ENCODE measurements around the gene MEIOSIN. TPM values are rescaled to one million over a fixed set of nuclear protein-coding genes. Genes with fewer than 3 reads are reported as not detected.

Gene MEIOSIN
- total RNA-seq, 4 donors from 2014 or later: not detected

- DNase-seq: peak; percentile 73 to 93 (median 86)
- no peak for TF ChIP-seq POLR2A (IDR thresholded peaks at IDR 0.05)
- TF ChIP-seq CTCF (IDR thresholded peaks at IDR 0.05): peak; percentile 71 to 89 (median 78)
- H3K27me3 ChIP-seq: no peaks in the 10 kb centered on the region
Observed at GRCh38 chr19:45693106-45693788, 40.0 kb upstream of the MEIOSIN start.

DNA sequence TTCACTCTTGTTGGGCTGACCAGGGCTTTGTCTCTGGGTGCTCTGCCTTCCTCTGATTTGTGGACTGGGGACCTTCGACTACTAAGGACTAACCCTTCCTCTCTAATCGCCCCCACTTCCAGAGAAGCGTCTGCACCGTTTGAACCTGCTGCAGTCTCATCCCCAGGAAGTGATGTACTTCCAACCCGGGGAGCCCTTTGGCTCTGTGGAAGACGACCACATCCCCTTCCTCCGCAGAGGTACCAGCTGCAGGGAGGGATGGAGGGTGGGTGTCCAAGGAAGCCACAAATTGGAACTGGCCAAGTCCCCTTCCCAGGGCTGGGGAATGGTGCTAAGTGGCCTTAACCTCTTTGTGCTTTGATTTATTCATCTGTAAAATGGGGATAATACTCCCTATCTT, 31.6 kb upstream of the MEIOSIN start:
- Histone ChIP-seq H3K4me3 (no peak overlapping the region), H3K4me1 (no peaks in the 10 kb centered on the region), H3K27ac (no peak overlapping the region), H3K27me3 (no peaks in the 10 kb centered on the region), H3K36me3 (peaks cover 0 to 29% (median 0%) of the 10 kb centered on the region in 3 donors), H3K9me3 (no peaks in the 10 kb centered on the region)
- no peak for DNase-seq
- TF ChIP-seq POLR2A (IDR thresholded peaks at IDR 0.05) (no peak), CTCF (IDR thresholded peaks at IDR 0.05) (no peak)

More at GRCh38 chr19:45693106-45693788, 40.0 kb upstream of the MEIOSIN start:
- Histone ChIP-seq H3K9me3 (no peaks in the 10 kb centered on the region), H3K4me3 (peak overlapping the region; percentile 67 to 84 (median 72)), H3K27ac (peak overlapping the region; percentile 86 to 92 (median 88)), H3K36me3 (peaks cover 0 to 29% (median 0%) of the 10 kb centered on the region in 3 donors), H3K4me1 (peaks cover 0 to 9% (median 5%) of the 10 kb centered on the region in 4 donors)

- Histone ChIP-seq H3K4me1 (no peaks in the 10 kb centered on the region), H3K36me3 (peaks cover 0 to 21% (median 0%) of the 10 kb centered on the region in 3 donors), H3K27me3 (no peaks in the 10 kb centered on the region), H3K4me3 (no peak overlapping the region), H3K9me3 (no peaks in the 10 kb centered on the region), H3K27ac (no peak overlapping the region)
- DNase-seq: no peak
- no peak for TF ChIP-seq CTCF (IDR thresholded peaks at IDR 0.05)
- no peak for TF ChIP-seq POLR2A (IDR thresholded peaks at IDR 0.05)
Observed at GRCh38 chr19:45705115-45705514, 28.1 kb upstream of the MEIOSIN start.

DNA sequence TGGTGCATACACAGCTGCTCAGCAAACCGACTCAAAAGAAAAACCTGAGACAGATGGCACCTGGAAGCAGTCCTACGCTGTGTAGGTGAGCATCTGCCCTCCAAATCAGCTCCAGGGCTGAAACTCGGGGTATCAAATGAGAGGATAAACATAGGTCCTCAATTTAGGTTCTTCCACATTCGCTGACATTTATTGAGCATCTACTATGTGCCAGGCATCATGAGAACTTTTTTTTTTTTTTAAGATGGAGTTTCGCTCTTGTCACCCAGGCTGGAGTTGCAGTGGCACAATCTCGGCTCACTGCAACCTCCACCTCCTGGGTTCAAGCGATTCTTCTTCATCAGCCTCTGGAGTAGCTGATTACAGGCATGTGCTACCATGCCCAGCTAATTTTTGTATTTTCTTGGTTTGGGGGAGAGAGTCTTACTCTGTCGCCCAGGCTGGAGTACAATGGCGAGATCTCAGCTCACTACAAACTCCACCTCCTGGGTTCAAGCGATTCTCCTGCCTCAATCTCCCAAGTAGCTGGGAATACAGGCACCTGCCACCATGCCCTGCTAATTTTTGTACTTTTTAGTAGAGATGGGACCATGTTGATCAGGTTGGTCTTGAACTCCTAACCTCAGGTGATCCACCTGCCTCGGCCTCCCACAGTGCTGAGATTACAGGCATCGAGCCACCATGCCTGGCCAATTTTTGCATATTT, 27.4 kb upstream of the MEIOSIN start:
- no peaks in the 10 kb centered on the region for H3K27me3 ChIP-seq
- H3K9me3 ChIP-seq: no peaks in the 10 kb centered on the region
- no peak for DNase-seq
- TF ChIP-seq CTCF (IDR thresholded peaks at IDR 0.05): no peak
- TF ChIP-seq POLR2A (IDR thresholded peaks at IDR 0.05): no peak
- H3K27ac ChIP-seq: peak overlapping the region in 1 of 4 donors; percentile 63
- no peak overlapping the region for H3K4me3 ChIP-seq
- no peaks in the 10 kb centered on the region for H3K4me1 ChIP-seq
- H3K36me3 ChIP-seq: peaks cover 0 to 21% (median 0%) of the 10 kb centered on the region in 3 donors

DNA sequence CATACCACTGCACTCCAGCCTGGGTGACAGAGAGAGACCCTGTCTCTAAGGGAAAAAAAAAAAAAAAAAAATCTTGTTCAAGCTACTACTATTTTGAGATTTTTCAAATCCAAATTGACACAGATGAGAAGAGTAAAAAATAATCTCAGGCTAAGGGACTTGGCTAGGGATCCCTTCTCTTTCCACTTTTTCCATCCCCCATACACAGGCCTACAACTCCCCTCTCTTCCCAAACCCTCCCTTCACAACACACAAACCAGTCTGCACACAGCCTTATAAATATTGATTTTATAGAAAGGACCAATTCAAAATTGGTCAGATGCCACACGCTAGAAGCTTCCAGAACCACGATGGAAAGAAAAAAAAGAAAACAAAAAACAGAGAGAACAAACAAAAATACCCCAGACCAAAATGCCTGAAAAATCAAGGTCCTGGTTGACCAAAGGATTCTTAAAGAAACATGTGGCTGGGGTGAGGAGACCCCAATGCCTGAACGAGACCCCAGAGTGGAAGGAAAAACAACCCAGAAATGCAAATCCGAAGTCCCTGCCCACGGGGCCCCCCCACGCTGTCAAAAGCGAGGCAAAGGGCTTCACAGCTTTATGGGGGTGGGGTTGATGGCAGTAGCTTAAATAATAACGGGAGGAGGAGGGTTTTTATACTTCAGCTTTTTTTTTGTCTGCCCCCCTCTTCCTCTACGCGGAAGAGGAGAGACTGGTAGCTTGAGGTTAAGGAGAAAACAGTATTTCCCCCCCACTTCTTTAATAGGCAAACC, 22.7 kb upstream of the MEIOSIN start:
- DNase-seq: no peak
- no peaks in the 10 kb centered on the region for H3K9me3 ChIP-seq
- H3K4me3 ChIP-seq: no peak overlapping the region
- H3K36me3 ChIP-seq: peaks cover 0 to 23% (median 0%) of the 10 kb centered on the region in 3 donors
- no peaks in the 10 kb centered on the region for H3K4me1 ChIP-seq
- no peak overlapping the region for H3K27ac ChIP-seq
- TF ChIP-seq POLR2A (IDR thresholded peaks at IDR 0.05): no peak
- no peak for TF ChIP-seq CTCF (IDR thresholded peaks at IDR 0.05)
- no peaks in the 10 kb centered on the region for H3K27me3 ChIP-seq

Measured in Peyer's patch (tissue), 4 donors.